Measurements from ENCODE around the gene PHF21B.
"Not testable (repeated sequence)": the region's sequence is repeated elsewhere in the genome, so short reads cannot be mapped to it uniquely, and the experiment has no call there.

PHF21B gene

GRCh38 chr22:44865193-44866057 lies 144.4 kb downstream of the PHF21B start:
- FAIRE-seq: no peak

GRCh38 chr22:44862981-44863860 lies 146.6 kb downstream of the PHF21B start:
- no peak for FAIRE-seq

DNA sequence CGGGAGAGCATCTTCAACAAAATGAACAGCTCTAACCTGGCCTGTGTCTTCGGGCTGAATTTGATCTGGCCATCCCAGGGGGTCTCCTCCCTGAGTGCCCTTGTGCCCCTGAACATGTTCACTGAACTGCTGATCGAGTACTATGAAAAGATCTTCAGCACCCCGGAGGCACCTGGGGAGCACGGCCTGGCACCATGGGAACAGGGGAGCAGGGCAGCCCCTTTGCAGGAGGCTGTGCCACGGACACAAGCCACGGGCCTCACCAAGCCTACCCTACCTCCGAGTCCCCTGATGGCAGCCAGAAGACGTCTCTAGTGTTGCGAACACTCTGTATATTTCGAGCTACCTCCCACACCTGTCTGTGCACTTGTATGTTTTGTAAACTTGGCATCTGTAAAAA lies 147.5 kb downstream of the PHF21B start:
- FAIRE-seq: no peak

- no peak for FAIRE-seq
Observed at GRCh38 chr22:44861245-44861644, 148.6 kb downstream of the PHF21B start.

GRCh38 chr22:44860311-44860710 lies 149.5 kb downstream of the PHF21B start:
- FAIRE-seq: no peak

DNA sequence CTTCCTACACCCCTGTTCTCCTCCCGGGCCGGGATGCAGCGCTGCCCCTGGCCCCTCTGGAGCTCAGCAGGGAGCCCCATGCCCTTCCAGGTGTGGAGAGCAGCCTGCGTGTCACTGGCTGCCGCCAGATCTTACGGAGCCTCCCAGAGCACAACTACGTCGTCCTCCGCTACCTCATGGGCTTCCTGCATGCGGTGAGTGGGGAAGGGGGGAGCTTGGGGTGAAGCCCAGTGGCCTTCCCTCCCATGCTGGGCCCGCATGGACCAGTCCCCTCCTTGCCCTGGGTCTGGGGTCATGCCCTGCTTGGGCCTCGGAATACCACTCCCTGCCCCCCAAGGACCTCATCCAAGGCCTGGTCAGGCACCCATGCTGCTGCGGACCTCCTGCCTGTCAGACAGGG lies 150.2 kb downstream of the PHF21B start:
- FAIRE-seq: no peak

DNA sequence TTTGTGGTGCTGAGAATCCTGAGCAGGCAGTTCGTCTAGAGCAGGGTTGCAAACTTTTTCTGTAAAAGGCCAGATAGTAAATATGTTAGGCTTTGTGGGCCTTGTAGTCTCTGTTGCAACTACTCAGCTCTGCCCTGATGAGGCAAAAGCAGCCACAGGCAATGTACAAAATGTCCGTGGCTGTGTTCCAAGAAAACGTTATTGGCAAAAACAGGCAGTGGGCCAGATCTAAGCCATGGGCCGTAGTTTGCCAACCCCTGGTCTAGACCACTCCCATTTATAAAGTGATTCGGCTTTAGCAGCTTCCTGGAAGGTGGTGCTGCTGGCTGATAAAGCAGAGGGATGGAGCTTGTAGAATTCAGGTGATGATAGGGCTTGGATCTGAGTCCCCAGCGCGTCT lies 151.0 kb downstream of the PHF21B start:
- not testable (repeated sequence) for FAIRE-seq

- FAIRE-seq: no peak
Observed at GRCh38 chr22:44855855-44856254, 153.9 kb downstream of the PHF21B start.

DNA sequence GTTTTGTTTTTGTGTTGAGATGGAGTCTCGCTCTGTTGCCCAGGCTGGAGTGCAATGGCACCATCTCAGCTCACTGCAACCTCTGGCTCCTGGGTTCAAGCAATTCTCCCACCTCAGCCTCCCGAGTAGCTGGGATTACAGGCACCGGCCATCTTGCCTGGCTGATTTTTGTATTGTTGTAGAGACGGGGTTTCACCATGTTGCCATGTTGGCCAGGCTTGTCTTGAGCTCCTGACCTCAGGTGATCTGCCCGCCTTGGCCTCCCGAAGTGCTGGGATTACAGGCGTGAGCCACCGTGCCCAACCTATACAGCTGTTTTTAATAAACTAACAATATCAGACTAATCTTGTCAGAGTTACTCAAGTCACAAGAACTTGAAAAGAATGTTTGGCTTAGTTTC lies 155.2 kb downstream of the PHF21B start:
- not testable (repeated sequence) for FAIRE-seq

DNA sequence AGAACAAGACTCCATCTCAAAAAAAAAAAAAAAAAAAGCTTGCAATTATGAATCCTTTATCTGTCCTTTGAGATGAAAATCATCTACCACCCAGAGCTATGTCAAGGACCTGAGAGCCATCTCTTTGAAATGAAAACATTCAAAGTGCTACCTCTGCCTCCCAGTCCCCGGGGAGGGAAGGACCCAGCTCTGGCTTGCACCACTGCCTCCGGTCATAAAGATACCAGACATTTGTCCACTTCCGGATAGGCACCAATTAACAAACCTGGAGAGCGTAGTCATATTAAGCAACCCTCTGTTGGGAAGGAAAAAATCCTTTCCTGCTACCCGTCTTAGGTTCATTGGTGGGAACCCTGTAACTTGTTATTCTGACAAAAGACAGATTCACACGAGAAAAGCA lies 158.9 kb downstream of the PHF21B start:
- no peak for FAIRE-seq

DNA sequence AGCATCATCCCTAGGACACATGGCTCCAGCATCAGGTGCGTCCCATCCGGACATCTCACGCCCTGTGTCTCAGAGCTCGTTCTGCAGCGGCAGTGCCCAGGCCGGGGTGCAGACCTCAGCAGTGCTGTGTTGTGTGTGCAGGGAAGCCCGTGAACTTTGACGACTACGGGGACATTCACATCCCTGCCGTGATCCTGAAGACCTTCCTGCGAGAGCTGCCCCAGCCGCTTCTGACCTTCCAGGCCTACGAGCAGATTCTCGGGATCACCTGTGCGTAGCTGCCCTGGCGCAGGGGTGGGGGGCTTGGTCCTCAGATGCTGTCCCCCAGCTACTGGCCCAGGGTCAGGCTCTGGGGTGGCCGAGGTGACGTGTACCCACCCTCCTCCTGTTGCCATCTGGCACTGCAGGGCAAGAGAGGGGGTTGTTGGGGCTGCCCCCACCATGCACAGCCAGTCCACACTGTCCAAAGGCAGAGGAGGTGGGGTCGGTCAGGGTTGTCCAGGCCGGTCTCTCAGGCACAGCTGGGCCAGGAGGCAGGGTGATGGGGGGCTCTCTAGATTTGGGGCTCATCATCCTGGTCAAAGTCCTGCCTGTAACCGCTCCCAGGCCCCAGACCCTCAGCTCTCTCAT lies 160.9 kb downstream of the PHF21B start:
- FAIRE-seq: no peak

- no peak for FAIRE-seq
Observed at GRCh38 chr22:44848296-44848741, 161.5 kb downstream of the PHF21B start.

DNA sequence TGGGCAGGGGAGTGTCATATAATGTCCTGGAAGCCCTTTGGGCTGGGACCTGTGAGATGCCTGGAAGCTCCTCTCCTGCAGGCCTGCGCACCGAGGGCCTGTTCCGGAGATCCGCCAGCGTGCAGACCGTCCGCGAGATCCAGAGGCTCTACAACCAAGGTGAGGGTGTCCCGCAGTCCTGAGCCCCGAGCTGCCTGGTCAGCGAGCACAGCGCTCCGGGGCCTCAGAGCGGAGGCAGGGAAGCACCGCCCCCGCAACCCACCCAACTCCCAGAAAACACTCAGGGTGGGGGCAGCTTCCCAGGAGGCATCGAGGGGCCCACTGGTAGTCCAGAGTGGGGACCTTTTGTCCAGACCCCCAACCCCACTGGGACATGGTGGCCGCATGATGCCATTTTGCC lies 161.9 kb downstream of the PHF21B start:
- no peak for FAIRE-seq

- FAIRE-seq: no peak
Observed at GRCh38 chr22:44847380-44847779, 162.4 kb downstream of the PHF21B start.

GRCh38 chr22:44846726-44847275 lies 163.0 kb downstream of the PHF21B start:
- no peak for FAIRE-seq

GRCh38 chr22:44845796-44846720 lies 163.7 kb downstream of the PHF21B start:
- no peak for FAIRE-seq

GRCh38 chr22:44845191-44845590 lies 164.6 kb downstream of the PHF21B start:
- no peak for FAIRE-seq

DNA sequence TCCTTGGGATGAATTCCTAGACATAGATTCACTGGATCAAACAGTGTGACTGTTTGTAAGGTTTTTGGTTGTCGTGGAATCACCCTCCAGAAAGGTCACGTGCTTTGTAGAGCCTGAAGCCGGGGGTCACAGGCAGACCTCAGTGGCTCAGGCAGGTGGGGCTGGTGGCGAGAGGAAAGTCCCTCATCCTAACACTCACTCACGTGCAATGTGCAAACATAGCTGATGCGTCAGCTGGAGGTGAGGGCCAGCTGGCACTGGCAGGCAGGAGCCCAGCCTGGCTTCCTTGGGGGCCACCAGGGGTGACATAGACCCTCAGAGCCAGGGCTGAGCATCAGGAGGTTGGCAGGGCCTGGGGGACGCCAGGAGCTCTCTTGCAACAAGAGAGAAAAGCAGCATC lies 167.4 kb downstream of the PHF21B start:
- FAIRE-seq: no peak

DNA sequence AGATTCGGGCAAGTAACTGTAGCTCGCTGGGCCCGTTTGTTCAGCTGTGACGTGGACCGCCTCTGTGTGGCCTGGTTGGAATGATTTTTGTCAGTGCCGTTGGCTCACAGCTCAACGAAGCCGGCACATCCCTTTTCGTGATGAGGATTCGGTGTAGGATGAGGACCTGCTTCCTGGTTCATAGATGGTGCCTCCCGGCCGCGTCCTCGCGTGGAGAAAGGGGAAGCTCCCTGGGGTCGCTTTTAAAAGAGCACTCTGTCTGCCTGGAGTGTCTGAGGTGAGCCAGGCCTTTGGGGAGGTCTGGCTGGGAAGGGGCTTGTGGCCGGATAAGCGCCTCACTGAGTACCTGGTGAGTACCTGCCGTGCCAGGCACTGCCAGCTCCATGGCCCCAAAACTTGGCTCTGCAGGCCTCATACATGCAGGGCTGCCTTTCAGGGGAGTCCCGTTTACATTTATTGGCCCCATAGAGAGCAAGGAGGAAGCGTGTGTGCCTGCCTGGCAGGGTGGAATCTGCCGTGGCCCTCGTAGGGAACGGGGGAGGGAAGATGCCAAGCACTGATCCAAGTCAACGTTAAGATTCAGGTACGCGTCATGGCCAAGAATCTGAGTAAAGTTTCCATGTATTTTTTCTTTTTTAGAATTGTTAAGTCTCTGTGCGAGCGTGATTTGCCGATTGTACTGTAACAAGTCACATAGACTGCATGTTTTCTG lies 169.0 kb downstream of the PHF21B start:
- no peak for FAIRE-seq

DNA sequence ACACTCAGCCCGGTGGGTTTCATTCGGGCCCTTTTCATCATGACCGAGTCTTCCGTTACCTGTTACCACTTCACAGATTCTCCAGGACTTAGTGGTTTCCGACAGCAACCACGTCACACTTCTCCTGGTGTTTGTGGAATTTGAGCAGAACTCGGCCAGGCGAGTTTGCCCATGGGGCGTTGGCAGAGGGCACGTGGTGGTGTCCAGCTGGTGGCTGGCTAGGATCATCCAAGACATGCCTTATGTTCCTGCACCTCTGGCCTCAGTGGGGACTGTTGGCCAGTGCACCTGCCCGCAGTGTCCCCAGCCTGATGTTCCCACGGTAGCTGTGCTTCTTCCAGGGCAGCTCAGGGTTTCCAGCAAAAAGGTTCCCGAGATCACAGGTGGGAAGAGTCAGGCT lies 170.1 kb downstream of the PHF21B start:
- no peak for FAIRE-seq

DNA sequence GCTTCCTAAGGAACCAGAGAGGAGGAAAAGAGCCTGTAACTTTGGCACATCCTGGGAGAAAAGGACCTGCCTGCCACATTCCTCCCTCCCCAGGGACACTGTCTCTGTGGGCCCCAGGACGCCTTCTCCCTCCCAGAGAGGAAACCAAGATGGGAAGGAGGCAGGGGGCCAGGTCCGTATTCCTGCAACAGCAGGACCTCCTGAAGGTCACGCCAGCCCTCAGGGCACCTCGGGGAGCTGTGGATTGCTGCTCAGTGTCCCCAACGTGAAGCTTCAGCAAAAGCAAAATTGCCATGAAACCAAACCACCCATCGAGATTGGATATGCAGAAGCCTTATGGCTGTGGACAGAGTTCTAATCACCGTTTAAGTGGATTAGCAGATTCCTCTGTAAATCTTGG lies 170.7 kb downstream of the PHF21B start:
- no peak for FAIRE-seq
